CD4-positive, alpha-beta T cell treated with Interleukin-12 subunit alpha and Interleukin-12 subunit beta, for 1 hour (primary cell): ENCODE data around the gene ADAM23.

Experiments used
- DNase-seq: peaks from one replicate; pipeline ENCODE4 v3.0.0-alpha.2; 2020

Gene ADAM23

GRCh38 chr2:206665251-206665650, 221.9 kb downstream of the ADAM23 start:
- DNase-seq, result no peak
